Hindlimb muscle (tissue), 1 donor: ENCODE data around the gene CALHM2. TPM values are rescaled to one million over a fixed set of nuclear protein-coding genes. Genes with fewer than 3 reads are reported as not detected.
"Not testable (repeated sequence)": the region's sequence is repeated elsewhere in the genome, so short reads cannot be mapped to it uniquely, and the experiment has no call there.

ENCODE experiments used
- DNase-seq: peaks from one replicate; pipeline ENCODE4 v3.0.0-alpha.2; 2013
- polyA plus RNA-seq: library from polyadenylated mRNA; unstranded; fragments of 120-200 nt; gene quantifications from one replicate; pipeline ENCODE4 v1.2.1, GENCODE V29; 2013; ENCODE audit not compliant: insufficient read length

The CALHM2 gene, protein sequence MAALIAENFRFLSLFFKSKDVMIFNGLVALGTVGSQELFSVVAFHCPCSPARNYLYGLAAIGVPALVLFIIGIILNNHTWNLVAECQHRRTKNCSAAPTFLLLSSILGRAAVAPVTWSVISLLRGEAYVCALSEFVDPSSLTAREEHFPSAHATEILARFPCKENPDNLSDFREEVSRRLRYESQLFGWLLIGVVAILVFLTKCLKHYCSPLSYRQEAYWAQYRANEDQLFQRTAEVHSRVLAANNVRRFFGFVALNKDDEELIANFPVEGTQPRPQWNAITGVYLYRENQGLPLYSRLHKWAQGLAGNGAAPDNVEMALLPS
- 16.9 TPM for polyA plus RNA-seq

DNA sequence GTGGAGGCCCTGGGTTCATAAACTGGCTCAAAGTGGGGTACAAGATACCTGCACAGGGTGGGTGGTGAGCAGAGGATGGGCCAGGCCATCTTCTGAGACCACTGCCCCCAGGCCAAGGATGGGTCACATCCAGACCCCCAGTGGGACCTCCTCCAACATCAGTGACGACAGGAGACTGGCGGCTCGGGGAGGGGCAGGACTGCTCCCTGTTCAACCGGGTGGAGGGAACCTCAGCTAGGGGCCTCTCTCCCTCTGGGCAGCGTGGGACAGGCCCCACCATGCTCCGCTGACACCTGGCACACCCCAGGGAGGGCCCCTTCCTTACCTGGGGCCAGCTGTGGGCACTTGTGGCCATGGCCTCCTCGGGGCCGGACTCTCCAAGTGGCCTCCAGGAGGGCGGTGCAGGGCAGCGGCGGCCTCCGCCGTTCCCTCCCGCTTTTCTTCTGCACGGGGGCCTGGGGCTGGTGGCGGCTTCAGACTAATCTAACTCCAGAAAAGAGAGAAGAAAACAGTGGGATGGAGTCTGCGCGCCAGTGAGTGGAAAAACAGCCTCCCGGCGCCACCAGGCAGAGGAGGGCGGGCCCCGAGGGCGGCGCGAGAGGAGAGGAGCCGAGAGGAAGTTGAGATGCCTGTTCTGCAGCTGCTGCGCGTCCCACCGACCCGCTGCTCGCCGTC lies at the start of gene CALHM2:
TSS of gene CALHM2 (minus strand) at position 540 of the 675 bp plus-strand sequence. CDS start 2,429 bp downstream, outside the sequence.
- peak; percentile 85 for DNase-seq

DNA sequence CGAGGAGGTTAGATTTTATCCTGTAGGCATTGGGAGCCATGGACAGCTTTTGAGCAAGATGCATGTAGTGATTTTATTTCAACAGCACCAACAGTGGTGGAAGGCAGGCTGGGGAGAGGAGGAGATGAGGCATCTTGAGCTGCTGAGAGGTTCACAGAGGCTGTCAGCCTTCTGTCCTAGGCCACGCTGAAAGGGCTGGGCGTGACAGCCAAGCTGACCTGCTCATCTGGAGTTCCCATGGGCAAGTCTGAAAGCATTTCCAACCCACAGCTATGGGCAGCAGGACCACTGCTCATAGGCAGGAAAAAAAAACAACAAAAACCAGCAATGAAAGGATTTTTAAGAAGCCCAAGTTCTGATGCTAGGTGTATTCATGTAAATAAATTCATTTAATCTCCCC lies 49.0 kb upstream of the CALHM2 start:
- no peak for DNase-seq

DNA sequence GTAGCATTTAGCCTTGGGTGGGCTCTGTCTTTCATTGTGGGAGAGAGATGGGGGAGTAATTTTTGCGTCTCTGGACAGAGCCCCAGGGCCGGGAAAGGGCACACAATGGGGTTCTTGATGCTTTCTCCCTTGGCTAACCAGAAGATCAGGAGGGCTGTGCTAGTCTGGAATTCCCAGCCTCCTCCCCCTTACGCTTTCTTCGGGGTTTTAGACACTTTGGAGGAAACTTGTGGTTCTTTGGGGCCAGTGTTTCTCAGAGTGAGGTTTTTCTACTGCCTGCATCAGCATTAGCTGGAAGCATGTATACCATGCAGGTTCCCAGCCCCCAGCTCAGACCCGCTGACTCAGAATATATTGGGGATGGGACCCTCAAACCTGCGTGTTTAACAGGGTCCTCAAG lies 48.3 kb upstream of the CALHM2 start:
- DNase-seq = no peak

DNA sequence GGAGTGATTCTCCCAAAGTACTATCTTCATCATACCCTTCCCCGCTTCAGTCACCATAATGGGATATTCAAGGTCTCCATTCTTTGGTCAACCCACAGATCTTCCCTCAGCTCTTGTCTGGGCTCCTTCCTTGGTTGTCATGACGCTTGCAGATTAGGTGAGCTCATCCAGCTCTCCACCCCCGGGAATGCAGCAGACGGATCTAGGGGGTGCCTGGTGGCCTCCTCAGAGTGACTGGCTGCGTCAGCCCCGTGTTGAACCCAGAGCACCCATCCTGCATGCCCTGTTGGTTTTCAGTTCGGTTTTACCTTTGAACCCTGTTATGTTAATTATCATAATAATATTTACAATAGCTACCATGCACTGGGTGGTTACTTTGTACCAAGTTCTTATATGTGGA lies 47.7 kb upstream of the CALHM2 start:
- DNase-seq = no peak

DNA sequence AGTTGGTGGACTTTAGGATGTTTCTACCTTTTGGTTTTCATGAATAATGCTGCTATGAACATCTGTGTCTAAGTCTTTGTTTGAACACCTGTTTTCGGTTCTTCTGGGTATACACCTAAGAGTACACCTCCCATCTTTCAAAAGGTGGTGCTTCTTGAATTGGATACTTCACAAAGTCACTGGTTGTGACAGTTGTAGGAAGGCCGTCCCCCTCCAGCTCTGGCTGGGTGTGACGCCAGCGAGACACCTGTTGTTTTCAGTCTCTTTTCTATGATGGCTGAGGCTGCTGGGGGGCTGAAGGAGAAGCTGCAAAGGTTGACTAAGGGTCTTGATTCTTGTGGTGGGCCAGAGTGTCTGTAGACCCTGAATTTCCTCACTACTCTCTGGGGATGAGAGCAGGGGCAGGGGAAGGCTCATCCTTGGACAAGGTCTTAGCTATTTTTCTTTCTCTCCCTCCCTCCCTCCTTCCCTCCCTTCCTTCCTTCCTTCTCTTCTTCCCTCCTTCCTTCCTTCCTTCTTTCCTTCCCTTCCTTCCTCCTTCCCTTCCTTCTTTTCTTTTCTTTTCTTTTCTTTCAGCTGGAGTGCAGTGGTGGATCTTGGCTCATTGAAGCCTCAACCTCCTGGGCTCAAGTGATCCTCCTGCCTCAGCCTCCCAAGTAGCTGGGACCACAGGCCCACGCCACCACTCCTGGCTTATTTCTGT lies 46.9 kb upstream of the CALHM2 start:
- no peak for DNase-seq

DNA sequence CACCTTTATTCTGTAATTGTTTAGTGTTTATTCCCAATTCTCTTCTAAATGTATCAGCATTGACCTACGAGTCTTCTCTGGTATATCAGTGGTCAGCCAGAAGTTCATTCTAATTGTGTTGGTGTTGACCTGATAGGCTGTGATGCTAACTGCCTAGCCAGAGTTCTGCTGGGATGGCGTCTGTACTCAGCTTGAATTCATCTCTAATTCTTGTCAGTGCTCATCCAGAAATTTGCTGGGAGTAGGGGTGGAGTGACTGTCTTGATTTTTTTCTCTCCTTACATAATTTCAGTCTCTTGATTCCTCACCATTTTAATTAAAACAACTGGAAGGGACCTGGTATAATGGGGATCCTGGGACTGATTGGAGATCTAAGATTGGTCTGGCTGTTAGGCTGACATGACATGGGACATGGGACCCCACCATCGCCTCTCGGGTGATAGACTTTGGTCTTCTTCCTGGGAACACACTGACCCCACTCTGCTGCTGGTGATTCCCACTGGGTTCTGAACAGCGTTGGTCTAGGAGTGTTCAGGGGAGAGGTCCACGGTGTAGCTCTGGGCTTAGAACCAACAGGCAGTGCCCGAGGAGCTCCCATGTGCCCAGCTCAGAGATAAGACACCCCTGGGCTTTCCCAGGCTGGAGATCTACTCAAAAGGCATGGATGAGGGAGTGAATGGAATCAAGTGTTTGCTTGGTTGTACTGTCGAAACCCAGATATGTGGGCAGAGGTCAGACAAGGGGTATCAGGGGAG lies 45.2 kb upstream of the CALHM2 start:
- no peak for DNase-seq

DNA sequence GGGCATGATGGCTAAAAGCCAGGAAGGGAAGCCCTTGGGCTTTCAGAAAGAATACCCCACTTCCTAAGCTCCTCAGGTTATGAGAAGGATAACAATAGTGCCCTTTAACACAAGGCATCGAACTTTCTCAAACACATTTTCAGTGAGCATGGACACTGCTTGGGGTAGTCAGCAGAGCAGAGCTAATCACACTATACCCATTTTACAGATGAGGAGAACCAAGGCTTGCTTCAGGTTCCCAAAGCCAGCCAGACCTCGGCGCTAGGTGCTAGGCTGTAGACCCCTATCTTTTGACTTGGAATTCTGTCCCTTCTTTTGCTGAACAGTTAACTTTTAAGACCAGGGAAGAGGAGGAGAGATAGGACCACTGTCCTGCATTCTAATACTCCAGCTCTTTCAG lies 43.2 kb upstream of the CALHM2 start:
- no peak for DNase-seq

DNA sequence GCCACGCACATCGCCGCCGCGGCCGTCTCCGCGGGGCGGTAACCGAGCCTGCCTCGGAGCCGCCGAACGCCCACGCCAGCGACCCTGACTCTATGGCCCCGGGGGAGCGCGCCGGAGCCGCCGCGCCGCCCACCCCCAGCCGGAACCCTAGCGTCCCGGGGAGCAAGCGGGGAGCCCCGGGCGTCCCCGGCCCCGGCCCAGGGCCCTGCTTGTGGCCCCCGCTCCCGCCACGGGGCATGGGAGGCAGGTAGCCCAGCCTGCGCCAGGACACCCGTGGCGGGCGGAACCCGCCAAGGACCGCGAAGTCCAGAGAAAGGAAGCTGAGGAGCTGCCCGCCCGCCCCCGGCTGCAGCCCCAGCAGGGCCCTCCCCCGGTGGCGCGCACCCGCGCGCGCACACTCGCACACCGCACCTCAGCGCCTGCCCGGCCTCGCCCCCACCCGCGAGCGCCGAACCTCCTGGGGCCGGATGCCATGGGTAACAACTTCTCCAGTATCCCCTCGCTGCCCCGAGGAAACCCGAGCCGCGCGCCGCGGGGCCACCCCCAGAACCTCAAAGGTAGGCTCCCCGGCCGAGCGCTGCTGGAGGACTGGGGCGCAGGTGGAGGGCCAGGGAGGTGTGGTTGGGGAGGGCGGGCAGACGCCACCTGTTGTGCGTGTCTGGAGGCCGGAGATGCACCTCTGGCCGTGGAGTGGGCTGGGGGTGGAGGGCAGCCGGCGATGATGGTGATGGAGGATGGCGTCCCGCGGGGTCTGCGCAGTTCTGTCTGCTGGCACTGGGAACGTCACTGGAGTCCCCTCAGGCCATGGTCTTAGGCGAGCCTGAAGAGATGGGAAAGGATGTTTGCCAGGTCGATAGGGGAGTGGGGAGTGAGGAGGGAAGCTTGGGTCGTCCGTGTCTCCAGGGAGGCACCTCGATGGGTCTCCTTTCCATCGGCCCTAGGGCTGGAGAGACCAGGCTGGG lies 42.0 kb upstream of the CALHM2 start:
- DNase-seq = no peak

DNA sequence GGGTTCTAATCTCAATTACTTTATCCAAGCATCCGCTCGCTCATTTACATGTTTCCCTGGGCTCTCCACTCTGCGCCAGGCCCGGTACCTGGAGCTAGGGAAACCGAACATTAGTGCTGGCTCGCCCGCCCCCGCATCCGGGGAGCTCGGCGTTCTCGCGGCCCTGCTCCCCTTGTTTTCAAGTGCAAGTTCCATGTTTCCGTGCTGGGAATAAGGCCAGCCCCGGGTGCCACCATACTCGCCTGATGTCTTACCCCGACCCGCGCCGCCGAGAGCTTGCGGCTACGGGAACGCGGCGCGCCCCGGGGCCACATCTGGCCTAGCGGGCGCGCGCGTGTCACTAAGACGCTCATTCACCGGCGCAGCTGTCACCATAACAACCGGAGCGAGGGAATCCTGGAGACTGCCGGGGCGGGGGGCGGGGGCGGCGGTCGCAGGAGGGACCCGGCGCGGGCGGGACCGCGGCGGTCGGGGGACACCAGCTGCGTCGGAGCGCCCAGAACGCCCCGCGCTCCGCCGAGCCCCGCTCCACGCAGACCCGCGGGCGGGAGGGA lies 41.3 kb upstream of the CALHM2 start, which contains the start of gene NEURL1:
TSS of gene NEURL1 (plus strand) at position 344 of the 554 bp plus-strand sequence. CDS start 683 bp downstream, outside the sequence.
- peak; percentile 52 for DNase-seq

DNA sequence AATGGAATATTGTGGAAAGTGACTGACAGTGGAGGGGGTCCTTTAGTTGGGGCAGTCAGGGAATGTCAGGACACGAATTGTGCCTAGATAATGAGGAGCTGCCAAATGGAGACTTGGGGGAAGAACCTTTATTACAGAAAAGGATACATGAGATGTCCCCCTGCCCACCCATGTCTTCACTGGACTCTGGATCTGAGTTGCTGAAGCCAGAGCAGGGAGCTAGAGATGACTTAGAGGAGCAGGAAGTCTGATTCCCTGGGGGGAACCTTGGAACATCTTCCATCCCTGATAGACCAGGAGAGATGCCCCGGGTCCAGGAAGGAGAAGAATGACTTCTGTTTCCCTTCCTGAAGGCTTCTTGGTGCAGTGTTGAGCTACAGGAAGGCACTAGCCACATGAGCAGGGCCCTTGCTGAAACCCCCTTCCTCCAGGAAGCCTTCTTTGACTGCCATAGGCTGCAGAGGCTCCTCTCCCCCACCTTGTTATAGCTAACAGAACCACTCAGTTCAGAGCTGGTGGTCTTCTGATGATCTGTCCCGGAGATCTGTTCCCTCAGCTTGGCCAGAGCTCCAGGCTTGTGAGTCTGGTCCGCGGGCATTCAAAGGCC lies 40.6 kb upstream of the CALHM2 start:
- DNase-seq = no peak

DNA sequence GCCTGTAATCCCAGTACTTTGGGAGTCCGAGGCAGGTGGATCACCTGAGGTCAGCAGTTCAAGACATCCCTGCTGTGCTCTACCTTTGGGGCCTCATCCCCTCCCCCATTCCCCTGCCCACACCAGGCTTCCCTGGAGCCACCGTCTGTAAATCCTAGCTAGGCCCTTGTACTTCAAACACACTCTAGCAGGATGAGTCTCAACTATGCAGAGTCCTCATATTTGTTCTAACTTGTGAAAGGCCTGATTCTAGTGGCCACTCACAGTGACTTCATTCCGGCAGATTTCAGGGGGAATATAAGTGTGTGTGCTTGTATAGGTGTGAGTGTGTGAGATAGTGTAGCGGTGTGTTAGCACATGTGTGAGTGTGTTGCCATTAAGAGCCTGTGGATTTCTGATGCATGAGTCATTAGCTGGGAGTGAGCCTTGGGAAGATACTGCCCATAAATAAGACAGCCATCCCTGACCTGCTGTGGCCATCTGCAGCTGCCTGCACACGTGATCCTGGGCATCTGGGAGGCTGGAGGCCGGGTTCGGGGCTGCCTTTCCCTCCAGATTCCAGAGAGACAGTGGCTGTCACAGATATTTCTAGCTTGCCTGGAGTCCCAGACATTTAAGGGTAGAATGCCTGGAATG lies 39.7 kb upstream of the CALHM2 start:
- peak; percentile 46 for DNase-seq

DNA sequence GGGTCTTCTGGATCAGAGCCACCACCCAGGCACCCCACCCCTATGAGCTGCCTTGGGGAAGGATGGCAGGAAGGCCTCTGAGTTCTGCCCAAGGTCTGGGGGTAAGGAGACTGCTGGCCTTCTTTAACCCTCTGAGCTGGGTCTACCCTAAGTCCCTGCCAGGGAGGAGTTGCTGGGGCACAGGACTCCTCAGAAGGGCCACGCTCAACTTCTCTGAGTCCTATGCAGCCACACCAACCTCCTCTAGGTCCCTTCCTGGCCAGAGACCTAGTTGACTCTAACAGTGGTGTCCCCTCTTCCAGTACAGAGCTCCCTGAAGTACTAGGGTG lies 38.8 kb upstream of the CALHM2 start:
- DNase-seq = no peak

DNA sequence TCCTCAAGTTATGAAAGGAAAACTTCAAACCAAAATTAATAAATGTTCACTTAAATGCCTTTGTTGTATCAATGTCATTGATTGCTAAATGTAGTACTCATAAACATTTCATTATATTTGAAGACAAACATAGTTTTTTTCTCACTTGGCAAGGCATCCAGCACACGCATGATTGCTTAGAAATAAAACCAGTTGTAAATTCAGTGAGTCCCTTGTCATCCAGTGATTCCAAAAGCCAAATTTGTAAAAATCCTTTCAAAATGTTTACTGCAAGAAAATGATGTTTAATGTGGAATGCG lies 35.2 kb upstream of the CALHM2 start:
- DNase-seq = no peak

DNA sequence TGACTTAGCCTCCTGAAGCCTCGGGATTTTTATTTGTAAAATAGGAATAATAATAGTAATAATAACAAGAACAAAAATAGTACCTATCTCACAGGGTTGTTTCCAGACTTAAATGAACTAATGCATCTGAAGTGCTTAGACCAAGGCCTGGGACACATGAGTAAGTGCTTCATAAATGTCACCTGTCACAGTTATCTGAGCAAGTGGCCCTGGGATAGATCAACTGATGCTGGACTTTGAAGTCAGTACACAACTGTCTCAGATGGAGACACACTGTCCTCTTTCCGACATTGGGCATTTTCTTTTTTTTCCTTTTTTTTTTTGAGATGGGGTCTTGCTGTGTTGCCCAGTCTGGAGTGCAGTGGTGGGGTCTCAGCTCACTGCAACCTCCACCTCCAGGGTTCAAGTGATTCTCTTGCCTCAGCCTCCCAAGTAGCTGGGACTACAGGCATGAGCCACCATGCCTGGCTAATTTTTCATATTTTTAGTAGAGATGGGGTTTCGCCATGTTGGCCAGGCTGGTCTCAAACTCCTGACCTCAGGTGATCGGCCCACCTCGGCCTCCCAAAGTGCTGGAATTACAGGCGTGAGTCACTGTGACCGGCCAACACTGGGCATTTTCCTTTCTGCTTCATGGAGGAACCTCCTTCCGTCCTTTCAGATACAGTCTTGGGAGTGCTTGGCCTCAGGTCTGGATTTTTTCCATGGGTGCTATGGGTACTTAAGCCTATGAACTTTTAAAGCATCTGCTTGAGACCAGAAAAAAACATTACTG lies 34.7 kb upstream of the CALHM2 start:
- DNase-seq = not testable (repeated sequence)

DNA sequence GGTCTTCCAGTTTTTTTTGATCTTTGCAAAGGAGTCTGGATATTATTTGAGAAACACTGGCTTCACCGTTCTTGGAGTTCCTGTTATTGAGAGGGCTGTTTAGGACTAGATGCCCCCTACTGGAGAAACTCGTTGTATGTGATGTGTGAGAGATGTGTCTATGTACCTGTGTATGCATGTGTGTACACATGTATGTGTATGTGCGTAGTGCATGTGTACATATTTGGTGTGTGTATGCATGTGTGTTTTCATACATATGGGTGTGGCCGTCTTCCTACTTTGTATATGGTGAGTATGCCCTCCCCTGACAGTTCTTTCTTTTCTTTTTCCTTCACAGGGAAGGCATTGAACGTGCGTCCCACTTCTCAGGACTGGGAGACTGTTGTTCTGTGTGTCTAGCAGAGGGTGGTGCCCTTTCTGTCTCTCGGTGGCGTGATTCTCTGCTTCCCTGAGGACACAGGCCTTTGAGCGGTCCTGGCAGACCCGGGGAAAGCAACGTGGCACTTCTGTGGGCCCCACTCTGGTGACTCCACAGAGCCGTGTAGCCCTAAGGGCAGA lies 29.9 kb upstream of the CALHM2 start:
- DNase-seq = peak; percentile 45

DNA sequence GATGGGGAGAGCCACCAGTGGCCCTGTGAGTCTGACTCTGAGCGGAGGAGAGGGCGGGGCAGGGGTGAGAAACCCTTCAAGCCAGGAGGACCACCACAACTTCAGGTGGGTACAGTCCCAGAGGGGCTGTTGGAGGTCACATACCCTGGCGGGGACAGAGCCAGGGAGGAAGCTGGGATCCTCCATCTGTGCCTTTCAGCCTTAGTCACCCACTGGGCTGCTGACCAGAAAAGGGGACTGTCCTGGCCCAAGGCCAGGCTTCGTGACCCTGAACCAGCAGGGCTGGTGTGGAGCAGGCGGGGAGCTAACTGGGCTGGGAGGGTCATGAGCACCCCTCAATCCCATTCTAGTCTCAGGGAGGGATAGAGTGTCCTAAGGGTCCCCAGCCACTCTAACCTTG lies 28.4 kb upstream of the CALHM2 start:
- DNase-seq = no peak

DNA sequence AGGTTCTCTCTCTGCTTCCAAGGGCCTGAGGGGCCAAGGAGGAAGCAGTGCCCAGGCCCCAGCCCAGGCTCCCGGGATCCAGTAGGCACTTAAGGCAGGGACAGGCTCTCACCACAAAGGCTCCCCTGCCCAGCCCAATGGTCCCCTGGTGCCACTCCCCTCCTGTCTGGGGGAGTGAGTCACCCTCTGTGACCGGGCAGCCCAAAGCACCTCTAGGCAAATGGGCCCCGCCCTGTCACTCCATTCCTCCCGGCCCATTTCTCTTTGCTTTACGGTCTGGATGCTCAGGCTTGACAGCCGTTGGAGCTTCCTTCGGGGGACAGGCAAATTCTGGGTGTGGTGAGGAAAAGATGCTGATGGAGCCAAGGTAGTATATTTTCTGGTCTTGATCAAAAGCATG lies 27.0 kb upstream of the CALHM2 start, which contains the start of gene CALHM3:
TSS of gene CALHM3 (minus strand) at position 106 of the 400 bp plus-strand sequence. CDS start 208 bp downstream, outside the sequence.
- no peak for DNase-seq

DNA sequence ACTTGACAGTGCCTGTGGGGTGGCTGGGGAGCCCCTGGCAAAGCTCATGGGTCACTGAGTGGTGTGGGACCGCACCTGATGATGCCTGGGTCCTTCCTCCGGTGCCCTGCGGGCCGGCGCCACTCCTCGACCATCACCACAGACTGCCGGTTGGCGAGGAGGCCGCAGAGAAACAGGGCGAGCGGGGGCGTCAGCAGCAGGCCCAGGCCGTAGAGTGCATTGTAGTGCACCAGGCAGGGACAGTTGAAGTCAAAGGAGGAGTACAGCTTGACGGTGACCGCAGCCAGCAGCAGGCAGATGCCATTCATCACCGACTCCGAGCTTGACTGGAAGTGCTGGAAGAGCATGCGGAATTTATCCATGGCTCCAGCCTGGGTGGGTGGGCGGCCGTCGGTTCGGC lies 26.5 kb upstream of the CALHM2 start:
- DNase-seq = no peak
